Measurements from ENCODE around the gene ATXN10. TPM values are rescaled to one million over a fixed set of nuclear protein-coding genes. Genes with fewer than 3 reads are reported as not detected.

Gene ATXN10
- total and polyA plus RNA-seq, 12 donors = 11.8 to 169 (median 142) TPM

DNA sequence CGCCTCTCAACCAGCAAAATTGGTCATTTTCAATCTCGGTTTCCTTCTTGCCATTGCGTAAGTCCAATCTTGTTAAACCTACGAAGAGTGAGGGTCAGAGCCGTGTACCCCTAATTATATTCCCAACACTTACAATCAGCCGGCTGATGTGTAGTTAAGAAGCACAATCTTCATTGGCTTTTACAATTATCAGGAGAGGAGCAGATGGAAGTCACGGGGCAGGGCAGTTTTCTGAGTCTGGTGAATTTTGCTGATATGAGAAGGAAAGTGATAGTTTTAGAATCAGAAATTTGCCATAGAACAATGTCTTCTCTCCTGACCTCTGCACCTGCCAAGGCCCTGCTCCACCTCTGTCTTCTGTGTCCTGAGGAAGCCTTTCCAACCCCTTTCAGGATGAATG, 35.0 kb upstream of the ATXN10 start:
- Histone ChIP-seq H3K4me1 (peaks cover 0 to 29% (median 3%) of the 10 kb centered on the region in 9 donors), H3K36me3 (no peaks in the 10 kb centered on the region), H3K27ac (no peak overlapping the region), H3K4me3 (no peak overlapping the region), H3K9me3 (no peaks in the 10 kb centered on the region), H3K27me3 (peaks cover 0 to 48% (median 21%) of the 10 kb centered on the region in 7 donors)
- DNase-seq (no peak), ATAC-seq (no peak)
- intact Hi-C loops (cut with DNase I) = no loop called here
- 89 to 91% methylated on average over 7 of the region's 7 CpGs for WGBS, 2 donors
- TF ChIP-seq, protein P1, sequence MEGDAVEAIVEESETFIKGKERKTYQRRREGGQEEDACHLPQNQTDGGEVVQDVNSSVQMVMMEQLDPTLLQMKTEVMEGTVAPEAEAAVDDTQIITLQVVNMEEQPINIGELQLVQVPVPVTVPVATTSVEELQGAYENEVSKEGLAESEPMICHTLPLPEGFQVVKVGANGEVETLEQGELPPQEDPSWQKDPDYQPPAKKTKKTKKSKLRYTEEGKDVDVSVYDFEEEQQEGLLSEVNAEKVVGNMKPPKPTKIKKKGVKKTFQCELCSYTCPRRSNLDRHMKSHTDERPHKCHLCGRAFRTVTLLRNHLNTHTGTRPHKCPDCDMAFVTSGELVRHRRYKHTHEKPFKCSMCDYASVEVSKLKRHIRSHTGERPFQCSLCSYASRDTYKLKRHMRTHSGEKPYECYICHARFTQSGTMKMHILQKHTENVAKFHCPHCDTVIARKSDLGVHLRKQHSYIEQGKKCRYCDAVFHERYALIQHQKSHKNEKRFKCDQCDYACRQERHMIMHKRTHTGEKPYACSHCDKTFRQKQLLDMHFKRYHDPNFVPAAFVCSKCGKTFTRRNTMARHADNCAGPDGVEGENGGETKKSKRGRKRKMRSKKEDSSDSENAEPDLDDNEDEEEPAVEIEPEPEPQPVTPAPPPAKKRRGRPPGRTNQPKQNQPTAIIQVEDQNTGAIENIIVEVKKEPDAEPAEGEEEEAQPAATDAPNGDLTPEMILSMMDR (IDR thresholded peaks at IDR 0.05) = no peak

DNA sequence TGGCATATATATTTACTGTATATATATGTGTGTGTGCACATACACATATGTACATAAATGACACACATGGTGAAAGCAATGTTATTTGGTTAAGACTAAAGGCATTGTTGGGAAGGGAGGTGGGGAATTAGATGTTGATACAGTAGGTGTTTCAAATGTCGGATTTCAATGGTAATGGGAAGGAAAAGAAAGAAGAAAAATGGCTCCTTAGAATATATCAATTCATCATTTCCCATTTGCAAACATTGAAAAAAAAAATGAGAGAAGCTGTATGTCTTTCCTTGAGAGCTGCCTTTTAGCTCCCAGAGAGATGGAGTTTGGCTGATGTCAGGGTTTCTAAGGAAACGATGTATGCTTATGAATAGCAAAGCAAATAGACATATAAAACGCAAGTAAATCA, 33.4 kb upstream of the ATXN10 start:
- intact Hi-C loops (cut with DNase I) = no loop called here
- Histone ChIP-seq H3K9me3 (no peaks in the 10 kb centered on the region), H3K27ac (no peak overlapping the region), H3K36me3 (no peaks in the 10 kb centered on the region), H3K27me3 (peaks cover 0 to 41% (median 21%) of the 10 kb centered on the region in 7 donors), H3K4me3 (no peak overlapping the region), H3K4me1 (peaks cover 0 to 21% (median 1%) of the 10 kb centered on the region in 9 donors)
- TF ChIP-seq, protein P1 (IDR thresholded peaks at IDR 0.05) = no peak
- ATAC-seq (no peak), DNase-seq (no peak)
- WGBS, 2 donors = 85 to 90% methylated on average over 3 of the region's 3 CpGs

DNA sequence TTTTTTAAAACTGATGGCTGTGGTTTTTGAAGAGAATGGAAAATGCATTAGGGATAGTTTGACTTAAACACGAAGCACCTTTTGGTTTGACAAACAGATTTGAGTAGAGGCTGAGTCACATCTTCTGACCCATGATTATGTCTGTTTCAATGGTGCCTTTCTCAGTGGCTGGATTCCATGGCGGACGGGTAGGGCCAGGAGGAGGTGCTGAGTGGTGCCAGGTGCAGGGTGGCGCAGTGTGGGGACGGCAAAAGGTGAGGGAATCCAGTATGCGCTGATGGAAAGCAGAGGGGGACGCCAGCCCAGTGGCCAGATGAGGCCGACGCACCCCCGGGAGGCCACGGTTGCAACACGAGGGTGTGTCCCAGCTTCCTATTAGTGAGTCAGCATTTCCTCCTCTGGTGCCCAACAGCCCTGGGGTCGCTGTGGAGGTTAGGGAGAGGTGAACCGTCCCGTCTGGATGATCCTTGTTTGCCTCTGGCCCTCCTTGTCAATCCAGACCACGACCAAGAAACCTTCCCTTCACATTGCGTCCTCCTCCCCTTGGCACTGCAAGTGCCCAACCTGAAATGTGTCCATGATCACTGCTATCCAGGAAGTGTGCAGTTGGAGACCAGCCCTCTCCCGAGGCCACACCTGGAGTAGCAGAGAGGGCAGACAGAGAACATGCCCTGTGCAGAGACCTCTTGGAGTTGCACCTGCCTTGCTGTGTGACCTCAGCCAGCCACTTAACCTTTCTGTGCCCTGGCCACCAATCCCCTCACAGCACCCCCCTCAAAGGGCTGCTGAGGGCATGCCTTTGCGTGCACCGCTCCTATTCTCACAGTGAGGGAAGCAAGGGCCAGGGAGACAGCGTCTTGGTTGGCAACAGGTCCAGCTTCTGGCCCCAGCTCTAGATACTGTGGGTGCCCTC, 32.5 kb upstream of the ATXN10 start:
- intact Hi-C loops (cut with DNase I) = no loop called here
- 52 to 58% methylated on average over 21 of the region's 21 CpGs for WGBS, 2 donors

DNA sequence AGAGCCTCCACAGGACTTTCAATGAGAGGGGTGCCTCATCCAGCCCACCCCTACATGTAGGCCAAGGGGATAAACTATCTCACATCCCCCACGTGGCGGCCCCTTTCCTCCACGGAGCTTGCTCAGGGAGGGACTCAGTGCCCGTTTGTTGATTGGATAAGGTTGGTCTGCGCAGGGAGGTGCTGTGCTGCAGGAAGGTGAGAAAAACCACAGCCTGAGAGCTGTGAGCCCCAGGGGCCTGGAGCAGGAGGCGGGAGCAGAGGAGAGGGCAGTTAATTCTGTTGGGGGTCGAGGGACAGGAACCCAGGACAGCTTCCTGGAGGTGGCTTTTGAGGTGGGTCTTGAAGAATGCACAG, 31.9 kb upstream of the ATXN10 start:
- 49 to 64% methylated on average over 7 of the region's 7 CpGs for WGBS, 2 donors
- ATAC-seq (no peak), DNase-seq (no peak)
- H3K27ac ChIP-seq = no peak overlapping the region
- no peak overlapping the region for H3K4me3 ChIP-seq
- no peaks in the 10 kb centered on the region for H3K36me3 ChIP-seq
- TF ChIP-seq, protein P1 (IDR thresholded peaks at IDR 0.05) = no peak
- H3K27me3 ChIP-seq = peaks cover 0 to 37% (median 19%) of the 10 kb centered on the region in 7 donors
- intact Hi-C loops (cut with DNase I) = loop anchor here in 5 of 10 donors (5.0 to 10.0 kb wide), 3 partner anchors 57 to 225 kb away; no protein-coding TSS in a partner anchor
- no peaks in the 10 kb centered on the region for H3K9me3 ChIP-seq
- peaks cover 0 to 21% (median 0%) of the 10 kb centered on the region in 9 donors for H3K4me1 ChIP-seq

More for the DNA sequence above, 32.5 kb upstream of the ATXN10 start:
- Histone ChIP-seq H3K36me3 (no peaks in the 10 kb centered on the region), H3K27ac (no peak overlapping the region), H3K9me3 (no peaks in the 10 kb centered on the region), H3K4me1 (peaks cover 0 to 21% (median 0%) of the 10 kb centered on the region in 9 donors), H3K27me3 (peaks cover 0 to 35% (median 16%) of the 10 kb centered on the region in 7 donors), H3K4me3 (no peak overlapping the region)
- ATAC-seq (peak in 4 of 8 donors; percentile 34 to 80 (median 60)), DNase-seq (peak in 1 of 2 donors; percentile 50)
- TF ChIP-seq, protein P1 (IDR thresholded peaks at IDR 0.05) = no peak
